Breast epithelium (tissue), 3 donors: ENCODE data around the gene USP11.

Experiments used
- POLR2A ChIP-seq: fragments of 450-650 bp; IDR thresholded peaks from one replicate; pipeline ENCODE4 v1.6.1; 2016; ENCODE audit warnings: antibody characterized with exemption, mild to moderate bottlenecking, moderate library complexity
- POLR2AphosphoS5 ChIP-seq, 3 donors: sonication (generic); formaldehyde crosslinking; IDR thresholded peaks; one replicate each; pipeline ENCODE4 v1.6.1; 2017; ENCODE audit warnings: antibody characterized with exemption in 3 of 3
- TF ChIP-seq, protein P1 (sequence below), 3 donors: fragments of 450-650 bp; IDR thresholded peaks; one replicate each; pipeline ENCODE4 v1.5.1; 2016 to 2017; ENCODE audit warnings: antibody characterized with exemption in 3 of 3, mild to moderate bottlenecking in 3 of 3, moderate library complexity in 3 of 3

DNA sequence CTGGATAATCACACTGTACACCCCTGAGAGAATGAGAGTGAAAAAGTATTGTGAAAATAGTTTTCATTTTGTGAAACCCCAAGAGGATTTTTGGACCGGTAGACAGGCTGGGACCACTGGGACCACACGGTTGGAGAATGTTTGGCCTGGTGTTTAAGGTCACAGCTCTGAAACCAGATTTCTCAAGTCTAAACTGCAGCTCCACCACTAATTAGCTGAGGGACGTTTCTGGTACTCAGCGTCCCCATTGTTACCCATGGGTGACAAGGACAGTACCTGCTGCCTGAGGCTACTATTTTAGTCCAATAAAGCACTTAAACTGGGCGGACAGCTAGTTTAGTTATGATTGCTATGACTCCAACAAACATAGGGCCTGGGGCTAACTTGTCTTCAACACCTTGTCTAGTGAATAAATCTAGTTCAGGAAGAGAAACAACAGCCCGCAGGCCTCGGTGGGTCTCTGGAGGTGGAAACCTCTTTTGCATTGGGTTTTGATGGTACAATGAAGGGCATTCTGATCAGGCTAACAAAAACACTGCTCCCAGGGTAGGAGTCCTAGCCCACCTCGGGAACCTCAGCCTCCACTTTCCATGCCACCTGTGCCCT lies 509 bp upstream of the USP11 start:
- TF ChIP-seq, protein P1, sequence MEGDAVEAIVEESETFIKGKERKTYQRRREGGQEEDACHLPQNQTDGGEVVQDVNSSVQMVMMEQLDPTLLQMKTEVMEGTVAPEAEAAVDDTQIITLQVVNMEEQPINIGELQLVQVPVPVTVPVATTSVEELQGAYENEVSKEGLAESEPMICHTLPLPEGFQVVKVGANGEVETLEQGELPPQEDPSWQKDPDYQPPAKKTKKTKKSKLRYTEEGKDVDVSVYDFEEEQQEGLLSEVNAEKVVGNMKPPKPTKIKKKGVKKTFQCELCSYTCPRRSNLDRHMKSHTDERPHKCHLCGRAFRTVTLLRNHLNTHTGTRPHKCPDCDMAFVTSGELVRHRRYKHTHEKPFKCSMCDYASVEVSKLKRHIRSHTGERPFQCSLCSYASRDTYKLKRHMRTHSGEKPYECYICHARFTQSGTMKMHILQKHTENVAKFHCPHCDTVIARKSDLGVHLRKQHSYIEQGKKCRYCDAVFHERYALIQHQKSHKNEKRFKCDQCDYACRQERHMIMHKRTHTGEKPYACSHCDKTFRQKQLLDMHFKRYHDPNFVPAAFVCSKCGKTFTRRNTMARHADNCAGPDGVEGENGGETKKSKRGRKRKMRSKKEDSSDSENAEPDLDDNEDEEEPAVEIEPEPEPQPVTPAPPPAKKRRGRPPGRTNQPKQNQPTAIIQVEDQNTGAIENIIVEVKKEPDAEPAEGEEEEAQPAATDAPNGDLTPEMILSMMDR (IDR thresholded peaks at IDR 0.05) = no peak
- no peak for TF ChIP-seq POLR2A
- no peak for TF ChIP-seq POLR2AphosphoS5 (IDR thresholded peaks at IDR 0.05)
